ENCODE measurements around the gene ST6GAL1. TPM values are rescaled to one million over a fixed set of nuclear protein-coding genes. Genes with fewer than 3 reads are reported as not detected.

ST6GAL1 gene
- total and polyA plus RNA-seq, 2 of the 8 experiments (the other 6 are each of a cell fraction or from before 2014, with no cell fraction given): 62.8 to 80.9 TPM

- TF ChIP-seq CHD7 (IDR thresholded peaks at IDR 0.05; ENCODE audit: insufficient replicate concordance, low read length) (no peak), CHD2 (IDR thresholded peaks at IDR 0.05; ENCODE audit: low read length) (no peak), TBP (IDR thresholded peaks at IDR 0.05; ENCODE audit: low read depth, low read length) (no peak), SIN3A (conservative IDR thresholded peaks at IDR 0.05 in 1 of 2, IDR thresholded peaks at IDR 0.05 in 1 of 2; ENCODE audit: low read depth in 1 of 2, low read length in 2 of 2) (no peak), TEAD4 (IDR thresholded peaks at IDR 0.05; ENCODE audit: low read depth, low read length) (no peak), CHD1 (IDR thresholded peaks at IDR 0.05; ENCODE audit: low read depth, low read length) (no peak), NRF1 (IDR thresholded peaks at IDR 0.05; ENCODE audit: low read depth, low read length) (no peak)
Measured at GRCh38 chr3:186921578-186921977, 8.7 kb upstream of the ST6GAL1 start (continued).

Data from H1 (cell line).